GM21390 (cell line): ENCODE data around the gene KCNE2.
"Not testable (repeated sequence)": the region's sequence is repeated elsewhere in the genome, so short reads cannot be mapped to it uniquely, and the experiment has no call there.

Experiments used
- ATAC-seq: cut with Tn5 transposase; IDR thresholded peaks from one replicate; pipeline ENCODE4 v1.9.1; 2021; ENCODE audit not compliant: unreplicated experiment

The KCNE2 gene

DNA sequence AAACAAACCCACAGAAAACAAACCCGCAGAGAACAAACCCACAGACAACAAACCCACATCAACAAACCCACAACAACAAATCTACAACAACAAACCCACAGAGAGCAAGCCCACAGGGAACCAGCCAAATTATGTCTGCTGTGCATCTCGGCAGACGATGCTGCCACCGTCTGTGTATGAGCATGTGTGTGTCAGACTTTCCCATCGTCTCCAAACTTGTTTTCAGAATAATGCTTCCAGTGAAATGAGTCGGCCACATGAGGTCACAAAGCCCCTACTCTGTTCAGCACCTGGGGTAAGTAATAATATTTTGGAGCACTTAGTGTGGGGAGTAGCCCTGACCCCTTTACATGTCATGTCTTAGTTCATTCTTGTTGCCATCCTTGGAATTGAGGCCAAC lies 42.3 kb downstream of the KCNE2 start:
- not testable (repeated sequence) for ATAC-seq

DNA sequence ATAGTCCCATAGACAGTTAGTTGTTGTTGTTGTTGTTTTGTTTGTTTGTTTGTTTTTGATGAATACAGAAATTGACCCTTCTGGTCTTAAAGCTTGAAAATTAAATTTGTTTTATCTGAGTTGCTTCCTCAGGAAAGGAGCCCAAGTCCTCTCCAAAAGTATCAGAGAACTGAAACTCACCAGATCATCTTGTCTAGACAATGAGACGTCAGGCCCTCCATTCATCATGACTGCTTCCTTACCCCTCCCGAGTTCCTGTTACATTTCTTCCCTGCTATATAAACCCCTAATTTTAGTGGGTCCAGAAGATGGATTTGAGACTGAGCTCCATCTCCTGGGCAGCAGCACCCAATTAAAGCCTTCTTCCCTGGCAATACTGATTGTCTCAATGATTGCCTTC lies 42.9 kb downstream of the KCNE2 start:
- not testable (repeated sequence) for ATAC-seq

DNA sequence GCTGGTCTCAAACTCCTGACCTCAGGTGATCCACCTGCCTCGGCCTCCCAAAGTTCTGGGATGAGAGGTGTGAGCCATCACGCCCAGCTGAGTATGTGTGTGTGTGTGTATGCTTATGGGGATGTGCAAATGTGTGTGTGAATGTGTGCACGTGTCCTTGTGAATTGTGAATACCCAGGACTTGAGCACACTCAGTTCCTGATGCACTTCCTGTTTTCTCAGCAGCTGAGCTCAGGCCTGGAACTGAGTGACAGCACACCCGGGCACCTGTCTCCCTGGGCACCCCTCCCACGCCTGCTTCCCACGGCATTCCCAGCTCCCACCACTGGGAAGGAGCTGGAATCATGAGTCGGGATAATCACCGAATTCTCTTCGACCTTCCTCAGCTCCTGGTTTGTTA lies 43.5 kb downstream of the KCNE2 start:
- ATAC-seq, result not testable (repeated sequence)

DNA sequence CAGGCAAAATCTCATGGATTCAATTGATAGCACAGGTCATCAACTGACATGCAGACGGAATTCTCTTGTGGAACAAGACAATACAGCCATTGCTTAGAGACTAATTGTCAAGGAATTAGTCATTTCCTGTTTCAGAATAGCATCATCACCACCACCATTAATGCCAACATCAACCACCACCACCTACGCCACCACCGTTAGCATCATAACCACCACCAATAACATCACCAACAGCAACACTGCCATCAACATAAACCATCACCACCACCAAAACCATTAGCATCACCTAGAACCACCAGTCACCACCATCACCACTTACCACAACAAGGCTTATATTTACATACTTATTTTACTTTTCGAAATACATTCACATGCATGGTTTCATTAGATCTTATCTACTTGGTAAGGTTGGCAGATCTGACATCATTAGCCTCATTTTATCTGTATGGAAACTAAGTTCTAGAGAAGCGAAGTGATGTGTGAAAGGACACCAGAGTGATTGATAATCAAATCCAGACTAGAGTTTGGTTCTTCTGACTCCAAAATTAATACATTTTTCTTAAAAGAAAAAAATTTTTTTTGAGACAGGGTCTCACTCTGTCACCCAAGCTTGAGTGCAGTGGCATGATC lies 53.8 kb downstream of the KCNE2 start:
- ATAC-seq, result not testable (repeated sequence)
